ENCODE data around the gene TRIM15.

TRIM15 gene

GRCh38 chr6:30152910-30153610 lies 10.3 kb upstream of the TRIM15 start:
- TF ChIP-seq CTCF (IDR thresholded peaks at IDR 0.05; ENCODE audit: control insufficient read depth, extremely low read depth, insufficient read depth), result no peak
- no peak for DNase-seq (ENCODE audit: low read depth)
- no peak overlapping the region for H3K4me3 ChIP-seq (ENCODE audit: low read depth, low read length)

GRCh38 chr6:30154061-30154460 lies 9.3 kb upstream of the TRIM15 start:
- no peak for DNase-seq (ENCODE audit: low read depth)
- no peak for TF ChIP-seq CTCF (IDR thresholded peaks at IDR 0.05; ENCODE audit: control insufficient read depth, extremely low read depth, insufficient read depth)
- H3K4me3 ChIP-seq (ENCODE audit: low read depth, low read length), result no peak overlapping the region

- TF ChIP-seq CTCF (IDR thresholded peaks at IDR 0.05; ENCODE audit: control insufficient read depth, extremely low read depth, insufficient read depth), result no peak
- no peak for DNase-seq (ENCODE audit: low read depth)
These were observed 8.4 kb upstream of the TRIM15 start for GRCh38 chr6:30154709-30155519.

GRCh38 chr6:30155520-30156261 lies 7.7 kb upstream of the TRIM15 start:
- no peak for DNase-seq (ENCODE audit: low read depth)
- TF ChIP-seq CTCF (IDR thresholded peaks at IDR 0.05; ENCODE audit: control insufficient read depth, extremely low read depth, insufficient read depth), result no peak
- H3K4me3 ChIP-seq (ENCODE audit: low read depth, low read length), result no peak overlapping the region

More at GRCh38 chr6:30154709-30155519, 8.4 kb upstream of the TRIM15 start:
- H3K4me3 ChIP-seq (ENCODE audit: low read depth, low read length), result no peak overlapping the region

- DNase-seq (ENCODE audit: low read depth), result no peak
- no peak for TF ChIP-seq CTCF (IDR thresholded peaks at IDR 0.05; ENCODE audit: control insufficient read depth, extremely low read depth, insufficient read depth)
- no peak overlapping the region for H3K4me3 ChIP-seq (ENCODE audit: low read depth, low read length)
These were observed 7.1 kb upstream of the TRIM15 start for GRCh38 chr6:30156262-30156599.

- TF ChIP-seq CTCF (IDR thresholded peaks at IDR 0.05; ENCODE audit: control insufficient read depth, extremely low read depth, insufficient read depth), result no peak
- no peak overlapping the region for H3K4me3 ChIP-seq (ENCODE audit: low read depth, low read length)
- no peak for DNase-seq (ENCODE audit: low read depth)
These were observed 6.6 kb upstream of the TRIM15 start for GRCh38 chr6:30156774-30157173.

Measured in LNCaP clone FGC (cell line).